GM12878 (cell line): ENCODE measurements around the gene BORCS8.

Experiments
- JUNB ChIP-seq: IDR thresholded peaks from 2 replicates; pipeline ENCODE4 v1.6.1; 2016; ENCODE audit warnings: antibody characterized with exemption, mild to moderate bottlenecking
- POLR2AphosphoS5 ChIP-seq: IDR thresholded peaks from 2 replicates; pipeline ENCODE4 v1.6.1; 2011; ENCODE audit warnings: mild to moderate bottlenecking, low read length, inconsistent platforms
- REST ChIP-seq: IDR thresholded peaks from 2 replicates; pipeline ENCODE4 v1.6.1; 2012; ENCODE audit warnings: mild to moderate bottlenecking, low read depth, low read length

DNA sequence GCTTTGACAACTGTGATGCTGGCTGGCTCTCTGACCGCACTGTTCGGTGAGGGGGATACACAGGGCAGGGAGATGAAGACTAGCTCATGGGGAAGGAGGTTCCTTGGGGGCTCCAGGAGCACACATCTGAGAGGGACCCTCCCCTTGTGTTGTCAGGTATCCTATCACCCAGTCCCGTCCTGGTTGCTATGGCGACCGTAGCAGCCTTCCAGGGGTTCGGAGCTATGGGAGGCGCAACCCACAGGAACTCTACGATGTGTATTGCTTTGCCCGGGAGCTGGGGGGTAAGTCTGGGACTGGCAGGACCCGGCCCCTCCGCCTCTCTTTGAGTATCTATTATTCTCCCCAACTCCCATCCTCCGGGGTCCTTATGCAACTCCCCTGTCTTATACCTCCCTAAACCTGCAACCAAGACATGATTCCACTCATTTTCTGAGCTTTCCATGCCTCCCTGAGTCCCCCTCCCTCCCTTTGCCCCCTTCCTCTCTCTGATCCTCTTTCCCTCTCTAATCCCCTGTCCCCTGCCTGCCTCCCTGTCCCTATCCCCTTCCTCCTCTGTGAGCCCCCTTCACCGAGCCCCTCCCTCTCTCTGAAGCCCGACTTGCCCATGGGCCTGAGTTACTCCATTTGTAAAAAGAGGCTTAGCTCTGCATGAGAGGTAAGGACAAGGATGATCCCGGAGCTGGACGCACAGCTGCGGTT is 32.3 kb upstream of the BORCS8 start:
- TF ChIP-seq REST, result no peak
- no peak for TF ChIP-seq POLR2AphosphoS5
- no peak for TF ChIP-seq JUNB
